ENCODE data around the gene ANKRD31. TPM values are rescaled to one million over a fixed set of nuclear protein-coding genes. Genes with fewer than 3 reads are reported as not detected.
"Not testable (repeated sequence)": the region's sequence is repeated elsewhere in the genome, so short reads cannot be mapped to it uniquely, and the experiment has no call there.

Gene ANKRD31
- total and polyA plus RNA-seq, 5 experiments from 2014 or later = 0.55 to 2.8 (median 0.58) TPM

DNA sequence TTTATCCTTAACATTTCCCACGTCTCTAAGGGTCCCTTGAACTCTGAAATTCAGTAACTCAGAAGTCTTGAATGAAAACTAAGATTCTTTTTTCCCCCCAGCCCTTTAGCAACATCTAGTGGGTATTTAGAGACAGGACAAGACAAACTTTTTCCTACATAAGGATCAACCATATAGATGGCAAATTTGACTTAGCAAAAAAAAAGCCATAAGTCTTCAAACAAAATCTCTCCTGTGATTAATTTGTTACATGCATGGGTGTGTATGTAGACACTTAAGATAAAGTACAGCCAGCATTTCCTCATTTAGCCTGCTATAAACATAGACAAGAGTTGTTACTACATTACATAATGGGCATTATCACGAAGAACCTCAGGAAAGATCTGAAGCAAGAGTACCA is 29.1 kb upstream of the ANKRD31 start:
- Mint-ChIP-seq H3K9me3 (peaks cover 0 to 2% (median 0%) of the 10 kb centered on the region in 9 donors), H3K36me3 (peaks cover 0 to 2% (median 0%) of the 10 kb centered on the region in 3 donors), H3K4me1 (peaks cover 0 to 7% (median 2%) of the 10 kb centered on the region in 4 donors), H3K4me3 (no peak overlapping the region), H3K27ac (peak overlapping the region in 1 of 10 donors; percentile 34), H3K27me3 (peaks cover 0 to 5% (median 0%) of the 10 kb centered on the region in 5 donors)
- POLR2A ChIA-PET = interaction anchor here (1.1 to 2.2 kb wide), 3 partner anchors 28 to 499 kb away, joined by 4 to 13 read pairs (median 4); partner anchors contain the start of genes ANKRD31, GFM2 and NSA2
- peak in 4 of 10 donors; percentile 5 to 65 (median 58) for DNase-seq
- peak; percentile 72 to 77 for ATAC-seq

DNA sequence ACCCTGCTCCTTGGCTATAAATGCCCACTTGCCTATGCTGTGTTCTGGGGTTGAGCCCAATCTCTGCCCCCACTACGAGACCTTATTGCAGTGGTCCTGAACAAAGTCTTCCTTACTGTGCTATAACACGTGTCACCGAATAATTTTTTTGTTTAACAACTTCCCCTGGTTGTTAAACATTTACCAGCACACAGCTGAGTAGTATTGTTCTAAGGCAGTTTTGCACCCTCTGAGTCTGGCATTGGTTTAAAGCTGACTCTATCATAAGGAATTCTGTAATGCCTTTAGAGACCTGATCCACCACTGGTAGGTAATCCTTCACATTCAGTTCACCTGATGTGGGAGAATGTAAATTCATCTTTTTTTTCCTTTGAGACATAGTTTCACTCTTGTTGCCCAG is 25.6 kb upstream of the ANKRD31 start:
- Mint-ChIP-seq H3K9me3 (no peaks in the 10 kb centered on the region), H3K27me3 (peaks cover 0 to 10% (median 3%) of the 10 kb centered on the region in 5 donors), H3K4me1 (peaks cover 0 to 7% (median 2%) of the 10 kb centered on the region in 4 donors), H3K36me3 (peaks cover 0 to 4% (median 0%) of the 10 kb centered on the region in 3 donors), H3K4me3 (no peak overlapping the region), H3K27ac (no peak overlapping the region)
- no peak for ATAC-seq
- POLR2A ChIA-PET = interaction anchor here (0.8 kb wide), 1 partner anchor 25 kb away, joined by 3 read pairs; the partner anchor contains the start of gene ANKRD31
- no peak for DNase-seq

- Mint-ChIP-seq H3K4me1 (peaks cover 0 to 5% (median 2%) of the 10 kb centered on the region in 4 donors), H3K4me3 (no peak overlapping the region), H3K36me3 (peaks cover 0 to 17% (median 0%) of the 10 kb centered on the region in 3 donors), H3K27ac (no peak overlapping the region), H3K9me3 (peaks cover 0 to 15% (median 4%) of the 10 kb centered on the region in 9 donors), H3K27me3 (peaks cover 3 to 18% (median 10%) of the 10 kb centered on the region in 5 donors)
- POLR2A ChIA-PET = no interaction called here
- ATAC-seq (no peak), DNase-seq (no peak)
Measured at GRCh38 chr5:75260708-75261107, 24.0 kb upstream of the ANKRD31 start.

GRCh38 chr5:75250452-75250851 is 13.8 kb upstream of the ANKRD31 start:
- ATAC-seq, H3K36me3 Mint-ChIP-seq, H3K4me1 Mint-ChIP-seq, H3K27me3 Mint-ChIP-seq, H3K4me3 Mint-ChIP-seq, H3K9me3 Mint-ChIP-seq, DNase-seq, H3K27ac Mint-ChIP-seq, POLR2A ChIA-PET: not testable (repeated sequence)

- Mint-ChIP-seq H3K36me3 (peaks cover 0 to 7% (median 1%) of the 10 kb centered on the region in 3 donors), H3K9me3 (no peaks in the 10 kb centered on the region), H3K4me1 (no peaks in the 10 kb centered on the region), H3K27me3 (peaks cover 0 to 6% (median 4%) of the 10 kb centered on the region in 5 donors), H3K4me3 (no peak overlapping the region), H3K27ac (no peak overlapping the region)
- DNase-seq (no peak), ATAC-seq (no peak)
- POLR2A ChIA-PET = no interaction called here
Measured at GRCh38 chr5:75245023-75245422, 8.3 kb upstream of the ANKRD31 start.

GRCh38 chr5:75243510-75243909 is 6.8 kb upstream of the ANKRD31 start:
- Mint-ChIP-seq H3K27me3 (no peaks in the 10 kb centered on the region), H3K27ac (no peak overlapping the region), H3K36me3 (no peaks in the 10 kb centered on the region), H3K9me3 (no peaks in the 10 kb centered on the region), H3K4me3 (no peak overlapping the region), H3K4me1 (peaks cover 0 to 1% (median 0%) of the 10 kb centered on the region in 4 donors)
- POLR2A ChIA-PET = interaction anchor here (0.7 kb wide), 1 partner anchor 473 kb away, joined by 3 read pairs; no protein-coding TSS in a partner anchor
- DNase-seq (no peak), ATAC-seq (no peak)

DNA sequence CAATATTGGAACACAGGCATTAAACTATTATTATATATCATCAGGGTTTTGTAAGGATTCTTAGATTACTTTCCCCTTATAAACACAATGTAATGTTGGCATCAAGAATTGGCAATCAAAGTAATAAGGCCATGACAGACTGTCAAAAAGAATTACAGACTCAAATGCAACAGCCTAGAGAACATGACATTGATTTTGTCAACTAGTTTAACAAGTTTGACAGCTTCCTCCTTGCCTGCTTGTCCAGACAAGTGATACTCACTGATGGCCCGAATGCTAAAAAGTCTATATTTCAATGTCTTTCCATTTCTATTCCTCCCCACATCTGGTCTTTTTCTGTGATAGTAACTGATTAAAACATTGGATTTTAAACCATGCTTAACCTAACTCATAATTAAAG is 6.4 kb upstream of the ANKRD31 start:
- H3K4me3 Mint-ChIP-seq = no peak overlapping the region
- no peaks in the 10 kb centered on the region for H3K9me3 Mint-ChIP-seq
- POLR2A ChIA-PET = interaction anchor here (0.7 kb wide), 1 partner anchor 473 kb away, joined by 3 read pairs; no protein-coding TSS in a partner anchor
- DNase-seq (no peak), ATAC-seq (no peak)
- no peaks in the 10 kb centered on the region for H3K27me3 Mint-ChIP-seq
- H3K27ac Mint-ChIP-seq = no peak overlapping the region
- peaks cover 0 to 5% (median 0%) of the 10 kb centered on the region in 4 donors for H3K4me1 Mint-ChIP-seq
- H3K36me3 Mint-ChIP-seq = no peaks in the 10 kb centered on the region

GRCh38 chr5:75242067-75242466 is 5.4 kb upstream of the ANKRD31 start:
- no peaks in the 10 kb centered on the region for H3K27me3 Mint-ChIP-seq
- no peak for ATAC-seq
- POLR2A ChIA-PET = no interaction called here
- H3K4me1 Mint-ChIP-seq = peaks cover 0 to 7% (median 5%) of the 10 kb centered on the region in 4 donors
- no peaks in the 10 kb centered on the region for H3K36me3 Mint-ChIP-seq
- H3K27ac Mint-ChIP-seq = no peak overlapping the region
- no peak overlapping the region for H3K4me3 Mint-ChIP-seq
- no peaks in the 10 kb centered on the region for H3K9me3 Mint-ChIP-seq
- no peak for DNase-seq

DNA sequence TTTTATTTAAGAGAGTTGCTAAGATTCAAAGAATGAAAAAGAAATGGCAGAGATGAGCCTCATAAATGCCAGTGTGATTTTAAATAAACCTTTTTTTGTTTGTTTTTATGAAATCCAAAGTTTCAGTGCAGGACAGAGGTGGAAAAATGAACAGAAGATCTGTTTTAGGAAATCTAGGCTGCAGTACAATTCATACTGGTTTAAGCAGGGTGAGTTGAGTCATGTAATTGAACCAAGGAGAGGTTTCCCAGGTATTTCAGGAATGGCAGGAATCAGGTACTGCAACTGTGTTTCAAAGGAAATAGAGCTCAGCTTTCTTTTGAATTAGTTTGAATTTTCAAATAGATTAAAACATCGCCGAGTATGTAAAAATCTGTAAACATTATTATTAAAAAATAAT is 3.0 kb upstream of the ANKRD31 start:
- H3K4me1 Mint-ChIP-seq = peaks cover 4 to 24% (median 22%) of the 10 kb centered on the region in 4 donors
- DNase-seq = no peak
- no peaks in the 10 kb centered on the region for H3K27me3 Mint-ChIP-seq
- no peak overlapping the region for H3K4me3 Mint-ChIP-seq
- no peaks in the 10 kb centered on the region for H3K9me3 Mint-ChIP-seq
- no peak for ATAC-seq
- no peaks in the 10 kb centered on the region for H3K36me3 Mint-ChIP-seq
- POLR2A ChIA-PET = no interaction called here
- H3K27ac Mint-ChIP-seq = no peak overlapping the region

GRCh38 chr5:75235711-75236110 is 967 bp downstream of the ANKRD31 start:
- H3K4me1 Mint-ChIP-seq = peaks cover 4 to 24% (median 22%) of the 10 kb centered on the region in 4 donors
- peak overlapping the region; percentile 80 to 98 (median 92) for H3K4me3 Mint-ChIP-seq
- no peaks in the 10 kb centered on the region for H3K9me3 Mint-ChIP-seq
- DNase-seq (no peak), ATAC-seq (no peak)
- H3K27me3 Mint-ChIP-seq = no peaks in the 10 kb centered on the region
- POLR2A ChIA-PET = interaction anchor here (0.6 to 3.7 kb wide), 20 partner anchors 8 to 949 kb away, joined by 3 to 201 read pairs (median 6); partner anchors contain the start of genes GCNT4, GFM2, HMGCR and NSA2
- peak overlapping the region; percentile 97 to 100 (median 98) for H3K27ac Mint-ChIP-seq
- no peaks in the 10 kb centered on the region for H3K36me3 Mint-ChIP-seq

DNA sequence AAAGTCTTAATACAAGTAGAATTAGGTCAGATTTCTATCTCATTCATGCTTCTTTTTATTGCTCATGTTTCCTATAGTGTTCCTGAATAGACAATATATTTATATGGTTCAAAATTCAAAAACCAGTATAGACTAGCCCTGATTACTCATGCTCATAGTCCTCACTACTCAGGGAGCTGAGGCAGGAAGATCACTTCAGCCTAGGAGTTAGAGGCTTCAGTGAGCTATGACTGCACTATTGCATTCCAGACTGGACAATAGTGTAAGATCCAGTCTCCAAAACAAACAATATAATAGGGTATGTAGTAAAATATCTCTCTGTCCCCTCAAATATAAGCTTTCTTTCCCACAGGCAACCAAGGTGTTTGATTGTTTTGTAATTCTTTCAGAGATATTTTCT is 2.4 kb downstream of the ANKRD31 start:
- ATAC-seq (no peak), DNase-seq (no peak)
- Mint-ChIP-seq H3K9me3 (no peaks in the 10 kb centered on the region), H3K27ac (peak overlapping the region in 4 of 10 donors; percentile 5 to 56 (median 27)), H3K27me3 (no peaks in the 10 kb centered on the region), H3K4me3 (no peak overlapping the region), H3K4me1 (peaks cover 4 to 24% (median 22%) of the 10 kb centered on the region in 4 donors), H3K36me3 (peaks cover 0 to 8% (median 3%) of the 10 kb centered on the region in 3 donors)
- POLR2A ChIA-PET = interaction anchor here (0.9 kb wide), 1 partner anchor 184 kb away, joined by 3 read pairs; no protein-coding TSS in a partner anchor

- no peak for ATAC-seq
- Mint-ChIP-seq H3K27ac (no peak overlapping the region), H3K27me3 (no peaks in the 10 kb centered on the region), H3K36me3 (peaks cover 0 to 16% (median 11%) of the 10 kb centered on the region in 3 donors), H3K9me3 (peaks cover 0 to 6% (median 0%) of the 10 kb centered on the region in 9 donors), H3K4me3 (no peak overlapping the region), H3K4me1 (peaks cover 0 to 11% (median 2%) of the 10 kb centered on the region in 4 donors)
- POLR2A ChIA-PET = no interaction called here
- no peak for DNase-seq
Measured at GRCh38 chr5:75226916-75227315, 9.8 kb downstream of the ANKRD31 start.

DNA sequence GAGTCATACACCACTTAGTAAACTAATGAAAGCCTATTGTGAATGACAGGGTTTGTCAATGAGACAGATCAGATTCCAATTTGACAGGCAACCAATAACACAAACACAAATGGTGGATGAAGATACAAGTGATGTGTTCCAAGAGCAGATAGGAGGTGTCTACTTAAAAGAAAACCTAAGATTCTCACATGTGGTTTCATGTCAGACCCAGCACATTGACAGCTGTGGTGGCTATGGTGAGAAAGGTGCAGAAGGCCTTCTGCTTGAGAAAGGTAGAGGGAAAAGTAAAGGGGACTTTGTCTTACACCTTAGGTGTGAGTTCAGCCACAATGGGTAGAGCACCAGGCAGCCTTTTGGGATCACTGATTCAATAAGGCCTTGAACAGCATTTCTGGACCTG is 11.2 kb downstream of the ANKRD31 start:
- peaks cover 0 to 13% (median 0%) of the 10 kb centered on the region in 9 donors for H3K9me3 Mint-ChIP-seq
- ATAC-seq = no peak
- POLR2A ChIA-PET = interaction anchor here (0.9 to 2.1 kb wide), 2 partner anchors 11 to 77 kb away, joined by 3 to 7 read pairs; partner anchors contain the start of gene ANKRD31

More for the DNA sequence above, 11.2 kb downstream of the ANKRD31 start:
- Mint-ChIP-seq H3K36me3 (peaks cover 0 to 25% (median 22%) of the 10 kb centered on the region in 3 donors), H3K4me1 (peaks cover 0 to 11% (median 2%) of the 10 kb centered on the region in 4 donors), H3K4me3 (no peak overlapping the region), H3K27ac (peak overlapping the region in 4 of 10 donors; percentile 20 to 65 (median 30)), H3K27me3 (no peaks in the 10 kb centered on the region)
- DNase-seq = no peak
